Adrenal gland (tissue), 5 donors: ENCODE measurements around the gene SV2C.

ENCODE experiments used
- CTCF ChIP-seq, 6 experiments: fragments of 450-650 bp in 4 of 6; fragments of 200-600 bp in 2 of 6; sonication (generic) in 1 of 6; IDR thresholded peaks; 1 replicate in 5 of 6; 2 replicates in 1 of 6; pipeline versions ENCODE4 v1.5.1 to v1.8.0; 2016 to 2021; ENCODE audit warnings: antibody characterized with exemption in 6 of 6, mild to moderate bottlenecking in 2 of 6, moderate library complexity in 1 of 6
- POLR2A ChIP-seq, 2 donors: fragments of 450-650 bp; IDR thresholded peaks; one replicate each; pipeline ENCODE4 v1.6.1; 2017; ENCODE audit warnings: antibody characterized with exemption in 2 of 2, mild to moderate bottlenecking in 2 of 2, moderate library complexity in 1 of 2
- donor health status: DM: no; HTN: no; CAD: no.

- TF ChIP-seq CTCF (IDR thresholded peaks at IDR 0.05) (no peak), POLR2A (IDR thresholded peaks at IDR 0.05) (no peak)
These were observed 280.4 kb downstream of the SV2C start for GRCh38 chr5:76363352-76364225.
